Suprapubic skin (tissue), 4 donors: Measurements from ENCODE around the gene FBXO42. TPM values are rescaled to one million over a fixed set of nuclear protein-coding genes. Genes with fewer than 3 reads are reported as not detected.
A peak's percentile ranks its signal among the peaks of the same experiment; 100 is the strongest.

Experiments
- DNase-seq, 2 donors: peaks; one replicate each; pipeline ENCODE4 v3.0.0-alpha.2; 2019; ENCODE audit warnings: low spot score in 2 of 2
- H3K27ac ChIP-seq: fragments of 200-600 bp; sonication (generic); one replicate; pipeline ENCODE4 v1.5.1; 2019
- H3K27me3 ChIP-seq: fragments of 200-600 bp; sonication (generic); one replicate; pipeline ENCODE4 v1.5.1; 2019
- H3K36me3 ChIP-seq: fragments of 200-600 bp; sonication (generic); one replicate; pipeline ENCODE4 v1.5.1; 2019
- H3K4me1 ChIP-seq: fragments of 200-600 bp; sonication (generic); one replicate; pipeline ENCODE4 v1.5.1; 2019
- H3K4me3 ChIP-seq: fragments of 200-600 bp; sonication (generic); one replicate; pipeline ENCODE4 v1.5.1; 2019; ENCODE audit warnings: mild to moderate bottlenecking
- H3K9me3 ChIP-seq: fragments of 200-600 bp; sonication (generic); one replicate; pipeline ENCODE4 v1.5.1; 2019
- EP300 ChIP-seq: sonication (generic); formaldehyde crosslinking; IDR thresholded peaks from one replicate; pipeline ENCODE4 v1.6.1; 2017; ENCODE audit warnings: antibody characterized with exemption
- POLR2A ChIP-seq, 2 donors: fragments of 450-650 bp; IDR thresholded peaks; one replicate each; pipeline ENCODE4 v1.6.1; 2017; ENCODE audit warnings: antibody characterized with exemption in 2 of 2, mild to moderate bottlenecking in 2 of 2, moderate library complexity in 2 of 2
- POLR2AphosphoS5 ChIP-seq, 3 donors: sonication (generic); formaldehyde crosslinking; IDR thresholded peaks; one replicate each; pipeline ENCODE4 v1.6.1; 2017; ENCODE audit warnings: antibody characterized with exemption in 3 of 3
- WGBS: methylation state at CpG from one replicate; pipeline ENCODE4 v1.1.5; 2018; 5-methylcytosine and 5-hydroxymethylcytosine counted together
- total RNA-seq, 4 donors: library from RNA; depleted of rRNA; stranded (reverse); fragments of >200 nt; gene quantifications; one replicate each; pipeline ENCODE4 v1.1.0, GENCODE V29; 2016
- TF ChIP-seq, protein P1 (sequence below), 2 donors: fragments of 200-600 bp in 1 of 2; fragments of 450-650 bp in 1 of 2; sonication (generic) in 1 of 2; IDR thresholded peaks; one replicate each; pipeline ENCODE4 v1.5.1; 2016 to 2019; ENCODE audit warnings: antibody characterized with exemption in 2 of 2, mild to moderate bottlenecking in 1 of 2, moderate library complexity in 1 of 2

Gene FBXO42
- total RNA-seq, 4 donors from 2014 or later = 51.1 to 61.4 (median 55.5) TPM

DNA sequence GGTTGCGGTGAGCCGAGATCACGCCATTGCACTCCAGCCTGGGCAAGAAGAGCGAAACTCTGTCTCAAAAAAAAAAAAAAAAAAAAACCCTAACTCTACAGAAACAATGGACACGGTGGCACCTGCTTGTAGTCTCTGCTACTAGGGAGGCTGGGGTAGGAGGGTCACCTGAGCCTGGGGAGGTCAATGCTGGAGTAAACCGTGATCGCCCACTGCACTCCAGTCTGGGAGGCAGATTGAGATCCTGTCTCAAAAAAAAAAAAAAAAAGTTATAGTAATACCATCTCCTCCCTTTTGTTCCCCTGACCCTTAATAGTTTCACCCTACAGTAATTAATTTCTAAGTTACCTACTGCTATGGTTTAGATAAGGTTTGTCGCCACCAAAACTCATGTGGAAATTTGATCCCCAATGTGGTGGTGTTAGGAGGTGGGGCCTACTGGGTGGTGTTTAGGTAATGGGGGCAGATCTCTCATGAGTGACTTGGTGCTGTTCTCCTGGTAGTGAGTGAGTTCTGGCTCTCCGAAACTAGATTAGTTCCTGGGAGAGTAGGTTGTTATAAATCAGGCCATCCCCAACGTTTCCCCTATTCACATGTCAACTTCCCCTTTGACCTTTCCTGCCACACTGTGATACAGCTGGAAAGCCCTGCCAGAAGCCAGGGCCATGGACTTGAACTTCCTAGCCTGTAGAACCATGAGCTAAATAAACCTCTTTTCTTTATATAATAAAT lies 9.8 kb downstream of the FBXO42 start:
- 88% methylated on average over 10 of the region's 10 CpGs for WGBS
- TF ChIP-seq, protein P1, sequence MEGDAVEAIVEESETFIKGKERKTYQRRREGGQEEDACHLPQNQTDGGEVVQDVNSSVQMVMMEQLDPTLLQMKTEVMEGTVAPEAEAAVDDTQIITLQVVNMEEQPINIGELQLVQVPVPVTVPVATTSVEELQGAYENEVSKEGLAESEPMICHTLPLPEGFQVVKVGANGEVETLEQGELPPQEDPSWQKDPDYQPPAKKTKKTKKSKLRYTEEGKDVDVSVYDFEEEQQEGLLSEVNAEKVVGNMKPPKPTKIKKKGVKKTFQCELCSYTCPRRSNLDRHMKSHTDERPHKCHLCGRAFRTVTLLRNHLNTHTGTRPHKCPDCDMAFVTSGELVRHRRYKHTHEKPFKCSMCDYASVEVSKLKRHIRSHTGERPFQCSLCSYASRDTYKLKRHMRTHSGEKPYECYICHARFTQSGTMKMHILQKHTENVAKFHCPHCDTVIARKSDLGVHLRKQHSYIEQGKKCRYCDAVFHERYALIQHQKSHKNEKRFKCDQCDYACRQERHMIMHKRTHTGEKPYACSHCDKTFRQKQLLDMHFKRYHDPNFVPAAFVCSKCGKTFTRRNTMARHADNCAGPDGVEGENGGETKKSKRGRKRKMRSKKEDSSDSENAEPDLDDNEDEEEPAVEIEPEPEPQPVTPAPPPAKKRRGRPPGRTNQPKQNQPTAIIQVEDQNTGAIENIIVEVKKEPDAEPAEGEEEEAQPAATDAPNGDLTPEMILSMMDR (IDR thresholded peaks at IDR 0.05) = no peak
- no peak for TF ChIP-seq EP300
- TF ChIP-seq POLR2AphosphoS5 (IDR thresholded peaks at IDR 0.05) = no peak
- no peak for TF ChIP-seq POLR2A (IDR thresholded peaks at IDR 0.05)
- Histone ChIP-seq H3K4me3 (no peak overlapping the region), H3K27ac (no peak overlapping the region), H3K27me3 (no peaks in the 10 kb centered on the region), H3K9me3 (no peaks in the 10 kb centered on the region), H3K36me3 (no peaks in the 10 kb centered on the region), H3K4me1 (no peaks in the 10 kb centered on the region)
- DNase-seq = peak; percentile 6 to 21

DNA sequence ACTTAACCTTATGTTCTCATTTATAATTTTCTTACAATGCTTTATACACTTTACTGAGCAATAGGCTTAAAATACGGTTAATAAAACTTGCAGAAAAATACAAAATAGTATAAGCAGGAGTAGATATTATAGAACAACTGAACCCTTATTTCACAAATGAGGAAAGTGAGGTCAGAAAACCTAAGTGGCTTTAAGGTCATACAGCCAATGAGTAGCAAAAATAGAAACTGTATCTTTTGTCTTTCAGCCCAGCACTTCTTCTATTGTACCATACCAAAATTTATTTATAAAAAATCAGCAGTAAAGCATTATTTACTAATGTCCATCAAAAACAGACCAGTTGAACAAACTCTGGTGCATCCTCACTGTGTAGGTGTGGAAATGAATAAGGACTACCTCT lies 11.6 kb downstream of the FBXO42 start:
- no peak for DNase-seq
- Histone ChIP-seq H3K36me3 (no peaks in the 10 kb centered on the region), H3K4me1 (no peaks in the 10 kb centered on the region), H3K27ac (no peak overlapping the region), H3K27me3 (no peaks in the 10 kb centered on the region), H3K9me3 (no peaks in the 10 kb centered on the region), H3K4me3 (no peak overlapping the region)
- TF ChIP-seq POLR2AphosphoS5 (IDR thresholded peaks at IDR 0.05) (no peak), POLR2A (IDR thresholded peaks at IDR 0.05) (no peak), EP300 (no peak)
- TF ChIP-seq, protein P1 (IDR thresholded peaks at IDR 0.05) = no peak
- 94% methylated on average over 1 of the region's 1 CpG for WGBS

GRCh38 chr1:16338961-16339360 lies 13.3 kb downstream of the FBXO42 start:
- H3K27ac ChIP-seq = no peak overlapping the region
- no peaks in the 10 kb centered on the region for H3K9me3 ChIP-seq
- WGBS = 93% methylated on average over 5 of the region's 5 CpGs
- H3K36me3 ChIP-seq = no peaks in the 10 kb centered on the region
- H3K27me3 ChIP-seq = no peaks in the 10 kb centered on the region
- DNase-seq = peak; percentile 13 to 35
- TF ChIP-seq POLR2A (IDR thresholded peaks at IDR 0.05) (no peak), POLR2AphosphoS5 (IDR thresholded peaks at IDR 0.05) (no peak), EP300 (no peak)
- H3K4me3 ChIP-seq = no peak overlapping the region
- H3K4me1 ChIP-seq = no peaks in the 10 kb centered on the region

GRCh38 chr1:16334655-16335340 lies 17.5 kb downstream of the FBXO42 start:
- 85% methylated on average over 7 of the region's 7 CpGs for WGBS
- Histone ChIP-seq H3K9me3 (no peaks in the 10 kb centered on the region), H3K4me1 (no peaks in the 10 kb centered on the region), H3K27me3 (no peaks in the 10 kb centered on the region), H3K36me3 (no peaks in the 10 kb centered on the region), H3K4me3 (no peak overlapping the region), H3K27ac (no peak overlapping the region)
- no peak for TF ChIP-seq EP300
- TF ChIP-seq, protein P1 (IDR thresholded peaks at IDR 0.05) = no peak
- TF ChIP-seq POLR2A (IDR thresholded peaks at IDR 0.05) = no peak
- TF ChIP-seq POLR2AphosphoS5 (IDR thresholded peaks at IDR 0.05) = no peak
- DNase-seq = peak in 1 of 2 donors; percentile 29

DNA sequence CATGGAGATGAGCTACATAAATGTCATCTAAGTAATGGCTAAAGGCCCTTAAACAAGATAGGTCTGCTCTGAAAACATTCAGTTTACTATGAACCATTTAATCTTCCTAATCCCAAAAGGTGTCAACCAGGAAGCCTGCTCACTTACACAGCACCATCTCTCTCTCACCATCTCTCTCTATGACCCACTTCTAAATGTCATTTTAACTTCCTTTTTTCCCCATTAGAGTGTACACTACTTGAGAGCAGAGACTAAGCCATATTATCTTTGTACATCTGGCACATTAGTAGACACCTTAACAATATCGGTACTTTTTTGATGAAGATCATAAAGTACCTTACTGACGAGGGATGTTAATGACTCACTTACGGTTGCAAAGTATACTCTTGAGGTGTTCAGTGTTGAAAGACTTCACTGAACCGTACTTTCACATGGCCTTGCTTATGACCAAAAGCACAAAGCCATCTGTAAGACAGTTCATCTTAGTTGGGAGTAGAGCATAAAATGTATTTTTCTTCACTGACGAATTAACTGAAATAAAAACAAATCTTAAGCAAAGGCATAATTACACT lies 25.4 kb downstream of the FBXO42 start:
- no peak for DNase-seq
- Histone ChIP-seq H3K9me3 (no peaks in the 10 kb centered on the region), H3K27me3 (no peaks in the 10 kb centered on the region), H3K4me1 (peaks cover 16% of the 10 kb centered on the region), H3K4me3 (no peak overlapping the region), H3K27ac (no peak overlapping the region), H3K36me3 (peaks cover 3% of the 10 kb centered on the region)
- 77% methylated on average over 5 of the region's 5 CpGs for WGBS
- TF ChIP-seq, protein P1 (IDR thresholded peaks at IDR 0.05) = no peak
- no peak for TF ChIP-seq POLR2A (IDR thresholded peaks at IDR 0.05)
- TF ChIP-seq EP300 = no peak
- no peak for TF ChIP-seq POLR2AphosphoS5 (IDR thresholded peaks at IDR 0.05)
